ENCODE measurements around the gene CACNG4. TPM values are rescaled to one million over a fixed set of nuclear protein-coding genes. Genes with fewer than 3 reads are reported as not detected.
"Not testable (repeated sequence)": the region's sequence is repeated elsewhere in the genome, so short reads cannot be mapped to it uniquely, and the experiment has no call there.

CACNG4 gene
- total and polyA plus RNA-seq, 9 donors = 2.3 to 17.1 (median 10.3) TPM

DNA sequence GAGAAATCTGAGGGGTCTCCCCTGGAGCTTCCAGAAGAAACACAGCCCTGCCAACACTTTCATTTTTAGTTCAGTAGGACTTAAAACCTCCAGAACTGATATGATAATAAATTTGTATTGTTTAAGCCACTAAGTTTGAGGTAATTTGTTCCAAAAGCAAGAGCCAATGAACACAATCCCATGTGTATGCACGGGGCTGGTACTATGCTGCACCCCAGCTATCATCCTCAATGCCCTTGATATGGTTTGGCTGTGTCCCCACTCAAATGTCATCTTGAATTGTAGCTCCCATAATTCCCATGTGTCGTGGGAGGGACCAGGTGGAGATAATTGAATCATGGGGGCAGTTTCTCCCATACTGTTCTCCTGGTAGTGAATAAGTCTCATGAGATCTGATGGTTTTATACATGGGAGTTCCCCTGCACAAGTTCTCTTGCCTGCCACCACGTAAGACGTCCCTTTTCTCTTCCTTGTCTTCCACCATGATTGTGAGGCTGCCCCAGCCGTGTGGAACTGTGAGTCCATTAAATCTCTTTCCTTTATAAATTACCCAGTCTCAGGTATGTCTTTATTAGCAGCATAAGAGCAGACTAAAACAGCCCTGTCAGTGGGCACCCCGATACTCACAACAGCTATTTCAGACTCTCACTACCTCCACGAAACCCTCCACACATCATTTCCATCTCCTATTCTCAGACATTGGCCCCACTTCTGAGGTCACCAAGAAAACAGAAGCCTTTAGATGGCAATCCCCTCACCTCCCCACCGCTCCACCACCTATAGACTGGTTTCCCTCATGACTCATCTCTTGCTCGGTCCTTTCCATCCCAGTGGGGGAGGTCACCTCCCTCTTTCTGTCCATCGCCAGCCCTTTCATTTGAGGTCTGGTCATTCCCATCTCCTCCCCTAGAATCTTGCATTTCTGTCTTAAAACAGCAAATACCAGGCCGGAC lies 70.9 kb downstream of the CACNG4 start:
- H3K4me1 ChIP-seq (ENCODE audit: control insufficient read depth, insufficient read depth, low read length) = no peaks in the 10 kb centered on the region
- 78% methylated on average over 4 of the region's 11 CpGs for WGBS (ENCODE audit: insufficient coverage)
- no peaks in the 10 kb centered on the region for H3K9me3 ChIP-seq (replicated peaks; ENCODE audit: control insufficient read depth, low read depth, low read length)
- no peaks in the 10 kb centered on the region for H3K27me3 ChIP-seq (ENCODE audit: control insufficient read depth, insufficient read depth, low read length)
- no peaks in the 10 kb centered on the region for H3K36me3 ChIP-seq (ENCODE audit: control insufficient read depth, insufficient read depth, low read length)
- DNase-seq = no peak
- H3K27ac ChIP-seq (ENCODE audit: low read length) = no peak overlapping the region
- no peak overlapping the region for H3K4me3 ChIP-seq (ENCODE audit: low read length)

DNA sequence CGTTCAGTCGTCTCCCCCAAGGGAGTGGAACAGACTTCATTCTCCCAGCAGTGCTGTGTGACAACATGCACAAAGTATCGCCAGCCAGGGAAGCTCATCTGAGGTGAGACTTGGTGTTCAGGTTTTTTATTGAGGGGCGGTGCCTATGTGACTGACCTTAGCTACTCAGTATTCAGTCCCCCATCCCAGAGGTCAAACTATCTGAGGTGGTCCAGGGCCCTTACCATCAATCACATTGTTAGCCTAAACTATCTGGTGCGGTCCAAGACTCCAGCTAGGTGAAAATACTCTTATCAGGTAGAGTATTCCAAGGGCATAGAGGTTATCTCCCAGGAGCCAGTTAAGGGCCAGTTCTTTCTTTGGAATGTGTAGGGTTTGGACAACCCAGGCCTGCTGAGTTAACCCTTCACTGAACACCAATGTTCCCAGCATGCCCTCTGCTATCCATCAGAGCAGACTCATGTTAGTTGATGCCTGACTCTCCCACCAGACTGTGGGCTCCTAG lies 74.4 kb downstream of the CACNG4 start:
- Histone ChIP-seq H3K4me1 (ENCODE audit: control insufficient read depth, insufficient read depth, low read length) (peaks cover 10% of the 10 kb centered on the region), H3K27ac (ENCODE audit: low read length) (no peak overlapping the region), H3K27me3 (ENCODE audit: control insufficient read depth, insufficient read depth, low read length) (peaks cover 2% of the 10 kb centered on the region), H3K4me3 (ENCODE audit: low read length) (no peak overlapping the region), H3K36me3 (ENCODE audit: control insufficient read depth, insufficient read depth, low read length) (no peaks in the 10 kb centered on the region), H3K9me3 (replicated peaks; ENCODE audit: control insufficient read depth, low read depth, low read length) (no peaks in the 10 kb centered on the region)
- DNase-seq = no peak
- WGBS (ENCODE audit: insufficient coverage) = 48% methylated on average over 3 of the region's 5 CpGs

DNA sequence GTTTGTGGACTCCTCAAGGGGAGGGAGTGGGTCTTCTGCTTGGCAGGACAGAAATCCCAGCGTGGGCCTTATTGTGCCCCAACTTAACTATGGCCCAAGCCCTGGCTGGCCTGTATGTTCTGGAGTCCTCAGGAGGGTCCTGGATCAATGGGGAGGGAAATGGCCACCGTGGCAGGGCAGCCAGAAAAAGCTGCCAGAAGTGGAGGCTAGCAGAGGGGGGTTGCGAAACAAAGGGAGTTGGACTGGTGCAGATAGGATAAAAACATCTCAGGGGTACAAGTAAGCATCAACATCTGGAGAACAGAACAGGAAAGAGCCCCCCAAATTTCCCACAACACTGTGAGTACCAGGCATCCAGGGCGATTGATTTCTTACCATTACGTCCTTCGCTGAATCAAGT lies 76.1 kb downstream of the CACNG4 start:
- WGBS (ENCODE audit: insufficient coverage) = 86% methylated on average over 4 of the region's 6 CpGs
- no peak overlapping the region for H3K4me3 ChIP-seq (ENCODE audit: low read length)
- DNase-seq = no peak
- H3K4me1 ChIP-seq (ENCODE audit: control insufficient read depth, insufficient read depth, low read length) = peaks cover 15% of the 10 kb centered on the region
- no peaks in the 10 kb centered on the region for H3K9me3 ChIP-seq (replicated peaks; ENCODE audit: control insufficient read depth, low read depth, low read length)
- no peak overlapping the region for H3K27ac ChIP-seq (ENCODE audit: low read length)
- H3K27me3 ChIP-seq (ENCODE audit: control insufficient read depth, insufficient read depth, low read length) = peaks cover 2% of the 10 kb centered on the region
- H3K36me3 ChIP-seq (ENCODE audit: control insufficient read depth, insufficient read depth, low read length) = no peaks in the 10 kb centered on the region

DNA sequence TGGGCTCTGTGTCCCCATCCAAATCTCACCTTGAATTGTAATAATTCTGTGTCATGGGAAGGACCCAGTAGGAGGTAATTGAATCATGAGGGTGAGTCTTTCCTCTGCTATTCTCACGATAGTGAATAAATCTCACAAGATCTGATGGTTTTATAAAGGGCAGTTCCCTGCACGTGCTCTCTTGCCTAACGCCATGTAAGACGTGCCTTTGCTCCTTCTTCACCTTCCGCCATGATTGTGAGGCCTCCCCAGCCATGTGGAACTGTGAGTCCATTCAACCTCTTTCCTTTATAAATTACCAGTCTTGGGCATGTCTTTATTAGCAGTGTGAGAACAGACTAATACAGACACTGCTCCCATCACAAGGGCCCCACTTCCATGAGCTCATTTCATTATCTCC lies 76.6 kb downstream of the CACNG4 start:
- H3K9me3 ChIP-seq (replicated peaks; ENCODE audit: control insufficient read depth, low read depth, low read length); H3K4me3 ChIP-seq (ENCODE audit: low read length); DNase-seq; H3K27ac ChIP-seq (ENCODE audit: low read length); H3K36me3 ChIP-seq (ENCODE audit: control insufficient read depth, insufficient read depth, low read length); H3K27me3 ChIP-seq (ENCODE audit: control insufficient read depth, insufficient read depth, low read length): not testable (repeated sequence)
- peaks cover 20% of the 10 kb centered on the region for H3K4me1 ChIP-seq (ENCODE audit: control insufficient read depth, insufficient read depth, low read length)
- 87% methylated on average over 4 of the region's 5 CpGs for WGBS (ENCODE audit: insufficient coverage)

DNA sequence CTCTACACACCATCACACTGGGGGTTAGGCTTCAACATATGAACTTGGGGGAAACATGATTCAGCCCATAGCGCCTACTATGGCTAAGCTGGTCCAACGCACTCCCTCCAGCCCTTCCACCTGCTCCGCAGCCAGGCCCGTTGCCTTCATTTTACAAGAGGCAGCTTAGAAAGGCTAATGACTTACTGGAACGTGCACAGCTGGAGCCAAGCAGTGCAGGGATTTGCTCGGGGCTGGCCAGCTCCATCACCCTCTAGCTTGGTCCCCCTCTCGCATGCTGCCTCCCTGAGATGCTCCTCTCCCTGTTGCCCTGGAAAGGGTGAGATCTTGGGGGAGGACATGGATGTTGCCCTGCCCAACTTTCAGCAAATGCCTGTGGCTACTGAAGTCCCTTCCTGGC lies 77.0 kb downstream of the CACNG4 start:
- Histone ChIP-seq H3K27ac (ENCODE audit: low read length) (no peak overlapping the region), H3K36me3 (ENCODE audit: control insufficient read depth, insufficient read depth, low read length) (no peaks in the 10 kb centered on the region), H3K4me1 (ENCODE audit: control insufficient read depth, insufficient read depth, low read length) (peaks cover 22% of the 10 kb centered on the region), H3K9me3 (replicated peaks; ENCODE audit: control insufficient read depth, low read depth, low read length) (no peaks in the 10 kb centered on the region), H3K27me3 (ENCODE audit: control insufficient read depth, insufficient read depth, low read length) (peaks cover 2% of the 10 kb centered on the region), H3K4me3 (ENCODE audit: low read length) (no peak overlapping the region)
- no peak for DNase-seq
- WGBS (ENCODE audit: insufficient coverage) = 14% methylated on average over 2 of the region's 7 CpGs

DNA sequence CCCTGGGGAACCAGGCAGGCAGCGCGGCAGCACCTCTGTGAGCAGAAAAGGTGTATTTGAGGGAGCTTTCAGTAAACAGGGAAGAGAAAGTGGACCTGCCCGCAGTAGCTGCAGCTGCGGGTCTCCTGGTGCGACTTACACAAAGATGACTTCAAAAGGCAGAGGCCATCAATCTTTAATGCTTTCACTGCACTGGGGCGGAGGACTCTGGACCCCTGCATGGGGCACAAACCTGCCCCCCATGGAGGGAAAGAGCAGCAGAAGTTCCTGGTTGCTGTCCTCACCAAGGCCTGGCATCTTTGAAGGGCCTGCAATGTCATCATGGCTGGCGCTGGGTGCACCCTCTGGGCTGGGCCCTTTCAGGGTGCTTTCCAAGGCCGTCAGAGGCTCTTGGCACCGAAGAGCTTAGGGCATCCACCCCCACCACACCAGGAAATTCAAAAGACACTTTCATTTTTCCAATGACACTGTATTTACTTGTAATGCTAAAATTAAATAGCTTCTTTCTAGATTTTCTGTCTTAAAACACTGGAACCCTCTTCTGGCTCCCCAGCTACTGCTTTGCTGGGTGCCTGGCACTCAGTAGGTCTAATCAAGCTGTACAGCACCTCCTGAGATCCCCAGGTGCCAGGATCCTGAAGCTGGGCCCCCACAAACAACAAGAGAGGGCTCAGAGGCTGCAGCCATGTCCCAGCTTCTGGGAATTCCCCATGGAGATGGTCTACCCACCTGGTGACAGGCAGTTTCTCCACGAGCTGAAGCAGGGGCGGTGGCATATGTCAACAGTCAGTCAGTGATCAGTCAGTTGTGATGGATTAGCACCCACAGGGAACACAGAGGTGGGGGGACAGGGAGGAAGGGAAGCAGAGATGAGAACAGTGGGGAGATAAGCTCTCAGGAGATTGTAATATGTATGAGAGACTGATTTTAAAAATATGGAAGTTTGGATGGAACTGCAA lies 77.7 kb downstream of the CACNG4 start:
- H3K36me3 ChIP-seq (ENCODE audit: control insufficient read depth, insufficient read depth, low read length) = no peaks in the 10 kb centered on the region
- DNase-seq = no peak
- H3K4me3 ChIP-seq (ENCODE audit: low read length) = no peak overlapping the region
- peaks cover 27% of the 10 kb centered on the region for H3K4me1 ChIP-seq (ENCODE audit: control insufficient read depth, insufficient read depth, low read length)
- H3K9me3 ChIP-seq (replicated peaks; ENCODE audit: control insufficient read depth, low read depth, low read length) = no peaks in the 10 kb centered on the region
- H3K27me3 ChIP-seq (ENCODE audit: control insufficient read depth, insufficient read depth, low read length) = peaks cover 2% of the 10 kb centered on the region
- WGBS (ENCODE audit: insufficient coverage) = 62% methylated on average over 9 of the region's 11 CpGs
- peak overlapping the region; percentile 96 for H3K27ac ChIP-seq (ENCODE audit: low read length)

DNA sequence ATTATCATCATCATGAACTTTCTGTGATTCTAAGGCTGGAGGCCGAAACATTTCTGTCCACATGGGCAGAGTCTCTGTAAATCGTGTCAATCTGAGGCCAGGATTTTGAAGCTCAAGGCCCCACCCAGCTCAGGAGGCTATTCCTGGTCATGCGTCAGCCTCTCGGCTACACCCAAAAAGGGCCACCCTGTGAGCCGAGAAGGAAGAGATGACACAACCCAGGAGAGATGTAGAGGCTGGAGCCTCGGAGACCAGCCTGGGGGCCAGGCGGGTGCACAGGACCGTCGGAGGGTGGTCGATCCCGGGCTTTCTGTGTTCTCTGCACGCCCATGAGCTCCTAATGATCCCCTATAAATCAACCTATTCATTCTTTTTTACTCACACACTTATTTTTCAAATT lies 78.8 kb downstream of the CACNG4 start:
- 72% methylated on average over 6 of the region's 12 CpGs for WGBS (ENCODE audit: insufficient coverage)
- DNase-seq = peak; percentile 64
- no peaks in the 10 kb centered on the region for H3K36me3 ChIP-seq (ENCODE audit: control insufficient read depth, insufficient read depth, low read length)
- peaks cover 28% of the 10 kb centered on the region for H3K4me1 ChIP-seq (ENCODE audit: control insufficient read depth, insufficient read depth, low read length)
- H3K9me3 ChIP-seq (replicated peaks; ENCODE audit: control insufficient read depth, low read depth, low read length) = peaks cover 5% of the 10 kb centered on the region
- H3K27me3 ChIP-seq (ENCODE audit: control insufficient read depth, insufficient read depth, low read length) = peaks cover 2% of the 10 kb centered on the region
- peak overlapping the region; percentile 96 for H3K27ac ChIP-seq (ENCODE audit: low read length)
- peak overlapping the region; percentile 51 for H3K4me3 ChIP-seq (ENCODE audit: low read length)

DNA sequence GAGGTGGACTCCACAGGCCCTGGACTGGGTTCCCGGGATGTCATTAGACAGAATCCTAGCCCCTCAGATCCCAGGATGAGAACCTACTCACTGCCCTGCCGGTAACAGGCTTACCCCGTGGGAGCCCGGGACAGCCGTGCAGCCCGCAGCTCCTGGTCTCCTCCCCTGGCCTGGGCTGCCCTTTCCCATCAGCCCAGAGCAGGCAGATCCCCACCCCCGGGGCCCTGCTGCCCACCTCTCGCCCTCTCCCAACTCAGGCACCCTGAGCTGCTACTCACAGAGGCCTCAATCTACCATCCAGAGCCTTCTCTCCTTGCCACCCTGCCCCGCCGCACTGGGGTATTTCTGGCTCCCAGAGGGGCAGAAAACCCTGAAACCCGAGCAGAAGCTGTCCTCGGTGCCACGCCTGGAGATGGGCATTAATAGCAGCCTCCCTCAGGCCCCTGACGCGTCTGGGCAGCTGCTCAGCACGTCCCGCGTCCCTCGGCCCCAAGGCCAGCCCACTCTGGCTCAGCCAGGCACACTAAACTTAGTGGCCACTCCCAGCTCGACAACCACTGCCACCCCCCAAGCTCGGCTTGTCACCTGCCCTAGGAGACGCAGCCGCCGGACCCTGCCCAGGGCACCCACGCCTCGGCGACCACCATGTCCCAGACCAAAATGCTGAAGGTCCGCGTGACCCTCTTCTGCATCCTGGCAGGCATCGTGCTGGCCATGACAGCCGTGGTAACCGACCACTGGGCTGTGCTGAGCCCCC lies 79.7 kb downstream of the CACNG4 start, which contains the start of gene CACNG1:
CACNG1 (plus strand) TSS at position 539 of the 757 bp plus-strand sequence; CDS start at position 646, 107 bp downstream.
- peak within 1 kb of the TSS; percentile 96 for H3K27ac ChIP-seq (ENCODE audit: low read length)
- peaks cover 2% of the 10 kb centered on the region for H3K27me3 ChIP-seq (ENCODE audit: control insufficient read depth, insufficient read depth, low read length)
- WGBS (ENCODE audit: insufficient coverage) = 63% methylated on average over 32 of the region's 32 CpGs
- H3K4me3 ChIP-seq (ENCODE audit: low read length) = peak within 1 kb of the TSS; percentile 59
- H3K36me3 ChIP-seq (ENCODE audit: control insufficient read depth, insufficient read depth, low read length) = peaks cover under 1% of the 10 kb centered on the region
- H3K9me3 ChIP-seq (replicated peaks; ENCODE audit: control insufficient read depth, low read depth, low read length) = peaks cover 10% of the 10 kb centered on the region
- H3K4me1 ChIP-seq (ENCODE audit: control insufficient read depth, insufficient read depth, low read length) = peaks cover 28% of the 10 kb centered on the region
- DNase-seq = peak; percentile 77

DNA sequence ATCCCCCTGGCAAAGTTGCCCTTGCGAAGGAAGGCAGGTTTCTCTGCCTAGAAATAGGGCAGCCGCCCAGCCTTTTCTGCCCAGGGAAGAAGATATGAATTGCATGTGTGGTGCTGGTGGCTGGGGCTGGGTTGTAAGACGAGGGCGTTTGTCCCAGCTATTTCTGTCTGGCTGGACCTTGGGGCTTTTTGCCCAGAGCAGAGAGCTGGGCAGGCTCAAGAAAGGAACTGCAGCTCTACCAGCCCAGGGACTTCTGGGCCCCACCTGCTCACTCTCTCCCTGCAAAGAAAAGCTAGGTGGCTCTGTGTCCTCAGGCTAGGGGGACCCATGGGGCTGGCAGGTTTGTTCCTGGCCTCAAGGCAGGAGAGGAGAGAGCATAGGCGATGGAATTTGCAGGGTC lies 80.4 kb downstream of the CACNG4 start:
- Histone ChIP-seq H3K27me3 (ENCODE audit: control insufficient read depth, insufficient read depth, low read length) (peaks cover 2% of the 10 kb centered on the region), H3K4me3 (ENCODE audit: low read length) (peak overlapping the region; percentile 59), H3K27ac (ENCODE audit: low read length) (peak overlapping the region; percentile 92), H3K4me1 (ENCODE audit: control insufficient read depth, insufficient read depth, low read length) (peaks cover 33% of the 10 kb centered on the region), H3K9me3 (replicated peaks; ENCODE audit: control insufficient read depth, low read depth, low read length) (peaks cover 16% of the 10 kb centered on the region), H3K36me3 (ENCODE audit: control insufficient read depth, insufficient read depth, low read length) (peaks cover 8% of the 10 kb centered on the region)
- 81% methylated on average over 2 of the region's 5 CpGs for WGBS (ENCODE audit: insufficient coverage)
- DNase-seq = peak; percentile 22
